NCI-H460 (cell line): Measurements from ENCODE around the gene CAPN6. TPM values are rescaled to one million over a fixed set of nuclear protein-coding genes. Genes with fewer than 3 reads are reported as not detected.

ENCODE experiments used
- DNase-seq: peaks from one replicate; pipeline ENCODE4 v3.0.0-alpha.2; 2016; ENCODE audit warnings: low read depth; ENCODE audit errors: extremely low read depth
- total RNA-seq: library from RNA; depleted of rRNA; stranded (reverse); fragments of >200 nt; shearing (Covaris generic); gene quantifications from 2 replicates; pipeline ENCODE4 v1.2.3, GENCODE V29; 2014; rRNA removed

The CAPN6 gene
- total RNA-seq, 1 experiment from 2014 or later, result 0.02 TPM

DNA sequence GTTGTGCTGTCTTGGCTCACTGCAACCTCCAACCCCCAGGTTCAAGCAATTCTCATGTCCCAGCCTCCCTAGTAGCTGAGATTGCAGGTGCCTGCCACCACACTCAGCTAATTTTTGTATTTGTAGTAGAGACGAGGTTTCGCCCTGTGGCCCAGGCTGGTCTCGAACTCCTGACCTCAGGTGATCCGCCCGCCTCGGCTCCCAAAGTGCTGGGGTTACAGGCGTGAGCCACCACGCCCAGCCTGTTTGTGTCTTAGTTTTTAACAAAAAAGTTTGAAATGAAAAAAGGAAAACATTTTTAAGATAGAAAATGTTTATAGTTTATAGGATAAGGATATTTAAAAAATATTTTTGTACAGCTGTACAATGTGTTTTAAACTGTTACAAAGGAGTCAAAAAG is 62.4 kb downstream of the CAPN6 start:
- DNase-seq, result no peak

DNA sequence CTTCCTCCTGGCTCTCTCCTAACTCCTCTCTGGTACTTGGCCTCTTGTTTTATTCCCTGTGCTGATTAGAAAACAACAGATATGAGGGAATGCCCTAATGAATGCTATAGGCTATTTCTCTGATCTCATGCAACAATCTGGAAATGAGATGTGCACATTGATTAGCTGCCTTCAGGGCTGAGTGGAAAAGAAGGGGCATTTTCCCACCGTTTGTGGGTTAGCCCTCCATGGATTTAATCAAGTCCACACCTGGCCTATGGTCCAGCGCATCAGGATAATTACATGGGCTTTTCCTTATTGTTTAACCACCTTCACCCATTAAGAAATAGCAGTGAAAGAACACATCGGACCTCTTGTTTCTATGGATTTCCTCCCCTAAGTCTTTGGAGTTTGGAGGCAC is 70.0 kb downstream of the CAPN6 start:
- no peak for DNase-seq

DNA sequence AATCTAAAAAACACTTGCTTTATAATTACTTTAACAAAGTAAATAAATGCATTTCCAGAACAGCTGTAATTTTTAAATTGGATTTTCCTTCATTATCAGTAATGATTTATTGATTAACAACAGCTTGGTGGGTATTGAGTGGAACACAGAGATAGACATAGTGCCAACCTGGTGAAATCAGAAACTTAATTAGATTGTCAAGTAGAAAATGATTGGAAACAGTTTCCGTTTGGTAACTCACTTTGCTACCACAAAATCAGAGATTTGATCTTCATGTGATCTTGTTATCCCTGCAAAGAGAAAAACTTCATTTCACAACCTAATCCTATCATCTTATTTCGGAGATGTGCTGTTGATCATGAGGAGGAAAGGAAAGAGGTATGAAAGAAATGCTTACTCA is 70.8 kb downstream of the CAPN6 start:
- DNase-seq, result no peak

Other genes starting within 250 kb of the CAPN6 start
- gene PAK3, start 174.3 kb downstream of the CAPN6 start, total RNA-seq, result 57.4 and 73.3 TPM in 2 replicates
- not detected in 2 replicates for gene DCX, start 141.7 kb upstream of the CAPN6 start, total RNA-seq
- gene SERTM2, start 241.2 kb upstream of the CAPN6 start, total RNA-seq, result not detected in 2 replicates